ENCODE data around the gene SP8.

GRCh38 chr7:20786421-20786778, 286 bp downstream of the SP8 start:
- TF ChIP-seq, protein P1, sequence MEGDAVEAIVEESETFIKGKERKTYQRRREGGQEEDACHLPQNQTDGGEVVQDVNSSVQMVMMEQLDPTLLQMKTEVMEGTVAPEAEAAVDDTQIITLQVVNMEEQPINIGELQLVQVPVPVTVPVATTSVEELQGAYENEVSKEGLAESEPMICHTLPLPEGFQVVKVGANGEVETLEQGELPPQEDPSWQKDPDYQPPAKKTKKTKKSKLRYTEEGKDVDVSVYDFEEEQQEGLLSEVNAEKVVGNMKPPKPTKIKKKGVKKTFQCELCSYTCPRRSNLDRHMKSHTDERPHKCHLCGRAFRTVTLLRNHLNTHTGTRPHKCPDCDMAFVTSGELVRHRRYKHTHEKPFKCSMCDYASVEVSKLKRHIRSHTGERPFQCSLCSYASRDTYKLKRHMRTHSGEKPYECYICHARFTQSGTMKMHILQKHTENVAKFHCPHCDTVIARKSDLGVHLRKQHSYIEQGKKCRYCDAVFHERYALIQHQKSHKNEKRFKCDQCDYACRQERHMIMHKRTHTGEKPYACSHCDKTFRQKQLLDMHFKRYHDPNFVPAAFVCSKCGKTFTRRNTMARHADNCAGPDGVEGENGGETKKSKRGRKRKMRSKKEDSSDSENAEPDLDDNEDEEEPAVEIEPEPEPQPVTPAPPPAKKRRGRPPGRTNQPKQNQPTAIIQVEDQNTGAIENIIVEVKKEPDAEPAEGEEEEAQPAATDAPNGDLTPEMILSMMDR (IDR thresholded peaks at IDR 0.05), result no peak
- TF ChIP-seq POLR2A (IDR thresholded peaks at IDR 0.05), result no peak

Data from body of pancreas (tissue), 4 donors.